A549 (cell line): ENCODE data around the gene CDC45.

Source experiments
- CHD4 ChIP-seq: fragments of 200-600 bp; sonication (generic); IDR thresholded peaks from 2 replicates; pipeline ENCODE4 v1.6.1; 2016; ENCODE audit warnings: antibody characterized with exemption, mild to moderate bottlenecking, borderline replicate concordance
- EP300 ChIP-seq, 2 experiments: fragments of >200 bp; sonication (Bioruptor Twin); formaldehyde crosslinking; IDR thresholded peaks; 2 replicates in 1 of 2; 3 replicates in 1 of 2; pipeline ENCODE4 v1.6.1; 2016 to 2017
- GATA3 ChIP-seq: IDR thresholded peaks from 2 replicates; pipeline ENCODE4 v1.6.1; 2012; ENCODE audit warnings: borderline replicate concordance
- MAFK ChIP-seq: fragments of 450-650 bp; IDR thresholded peaks from 2 replicates; pipeline ENCODE4 v1.6.1; 2014; ENCODE audit not compliant: partially characterized antibody
- MAZ ChIP-seq: fragments of 150-350 bp; IDR thresholded peaks from 2 replicates; pipeline ENCODE4 v1.6.1; 2014; ENCODE audit warnings: antibody characterized with exemption, low read depth, low read length, borderline replicate concordance
- NR3C1 ChIP-seq: fragments of >200 bp; sonication (Bioruptor Twin); formaldehyde crosslinking; IDR thresholded peaks from 3 replicates; pipeline ENCODE4 v1.6.1; 2017
- POLR2A ChIP-seq: IDR thresholded peaks from 2 replicates; pipeline ENCODE4 v1.6.1; 2012; ENCODE audit warnings: mild to moderate bottlenecking, low read length
- POLR2AphosphoS2 ChIP-seq: conservative IDR thresholded peaks from 2 replicates; pipeline ENCODE4 v1.6.1; 2012; ENCODE audit warnings: low read length, improper control_type of control experiment, inconsistent platforms
- RNF2 ChIP-seq: fragments of 200-600 bp; sonication (generic); IDR thresholded peaks from 2 replicates; pipeline ENCODE4 v1.6.1; 2016; ENCODE audit warnings: low read depth, mild to moderate bottlenecking, antibody characterized with exemption, moderate library complexity, borderline replicate concordance
- TF ChIP-seq, protein P1 (sequence below): IDR thresholded peaks from 2 replicates; pipeline ENCODE4 v1.6.1; 2012
- TF ChIP-seq, protein P2 (sequence below): fragments of >200 bp; sonication (Bioruptor Twin); formaldehyde crosslinking; IDR thresholded peaks from 3 replicates; pipeline ENCODE4 v1.5.1; 2016

DNA sequence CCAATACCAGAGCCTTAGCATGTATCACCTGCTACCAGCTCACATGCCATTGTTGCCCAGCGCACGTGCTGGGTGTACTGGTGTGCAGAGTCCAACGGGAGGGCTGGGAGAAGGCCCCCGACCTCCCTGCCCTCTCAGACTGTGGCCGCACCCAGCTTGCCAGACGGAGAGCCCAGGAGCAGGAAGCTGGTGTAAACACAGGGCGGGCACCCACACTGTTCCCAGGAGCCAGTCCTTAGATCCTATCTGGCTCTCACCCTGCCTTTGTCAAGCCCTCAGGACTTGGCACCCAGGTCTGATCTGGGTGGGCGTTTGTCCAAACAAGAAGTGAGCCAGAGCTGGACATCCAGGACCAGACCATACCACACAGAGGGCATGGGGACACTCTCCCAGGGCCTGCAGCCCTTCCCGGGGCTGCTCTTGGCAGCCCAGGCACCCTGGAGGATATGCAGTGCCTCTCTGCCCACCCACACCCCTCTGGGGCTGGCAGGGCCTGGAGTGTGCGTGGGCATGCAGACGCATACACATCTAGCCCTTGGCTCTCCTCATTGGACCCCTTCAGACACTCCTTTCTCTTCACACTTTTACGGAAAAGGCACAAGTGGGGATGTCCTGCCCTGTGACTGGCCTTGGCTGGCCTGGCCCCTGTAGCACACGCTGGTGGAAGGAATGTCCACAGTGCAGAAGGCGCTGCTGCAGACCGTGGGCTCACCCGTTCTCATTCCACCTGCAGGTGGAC lies 64.4 kb downstream of the CDC45 start:
- no peak for TF ChIP-seq MAZ
- TF ChIP-seq, protein P1, sequence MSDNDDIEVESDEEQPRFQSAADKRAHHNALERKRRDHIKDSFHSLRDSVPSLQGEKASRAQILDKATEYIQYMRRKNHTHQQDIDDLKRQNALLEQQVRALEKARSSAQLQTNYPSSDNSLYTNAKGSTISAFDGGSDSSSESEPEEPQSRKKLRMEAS: no peak
- TF ChIP-seq, protein P2, sequence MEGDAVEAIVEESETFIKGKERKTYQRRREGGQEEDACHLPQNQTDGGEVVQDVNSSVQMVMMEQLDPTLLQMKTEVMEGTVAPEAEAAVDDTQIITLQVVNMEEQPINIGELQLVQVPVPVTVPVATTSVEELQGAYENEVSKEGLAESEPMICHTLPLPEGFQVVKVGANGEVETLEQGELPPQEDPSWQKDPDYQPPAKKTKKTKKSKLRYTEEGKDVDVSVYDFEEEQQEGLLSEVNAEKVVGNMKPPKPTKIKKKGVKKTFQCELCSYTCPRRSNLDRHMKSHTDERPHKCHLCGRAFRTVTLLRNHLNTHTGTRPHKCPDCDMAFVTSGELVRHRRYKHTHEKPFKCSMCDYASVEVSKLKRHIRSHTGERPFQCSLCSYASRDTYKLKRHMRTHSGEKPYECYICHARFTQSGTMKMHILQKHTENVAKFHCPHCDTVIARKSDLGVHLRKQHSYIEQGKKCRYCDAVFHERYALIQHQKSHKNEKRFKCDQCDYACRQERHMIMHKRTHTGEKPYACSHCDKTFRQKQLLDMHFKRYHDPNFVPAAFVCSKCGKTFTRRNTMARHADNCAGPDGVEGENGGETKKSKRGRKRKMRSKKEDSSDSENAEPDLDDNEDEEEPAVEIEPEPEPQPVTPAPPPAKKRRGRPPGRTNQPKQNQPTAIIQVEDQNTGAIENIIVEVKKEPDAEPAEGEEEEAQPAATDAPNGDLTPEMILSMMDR: no peak
- TF ChIP-seq POLR2AphosphoS2: no peak
- no peak for TF ChIP-seq POLR2A
- no peak for TF ChIP-seq CHD4
- no peak for TF ChIP-seq RNF2
- no peak for TF ChIP-seq NR3C1
- no peak for TF ChIP-seq GATA3
- TF ChIP-seq MAFK: no peak
- TF ChIP-seq EP300 (IDR thresholded peaks at IDR 0.05): no peak
